GM10248 (cell line): ENCODE results near the gene PPP1R14D.

Experiments used
- CTCF ChIA-PET: fragments of 300-600 bp; sonication (Branson Sonifier 250); formaldehyde crosslinking; extraction: SDS; loops from one replicate; lab custom pipeline; 2021; ENCODE audit warnings: antibody characterized with exemption; lab: Yijun Ruan, JAX
- POLR2A ChIA-PET: fragments of 350-650 bp; sonication (Branson Sonifier 250); formaldehyde crosslinking; extraction: SDS; loops from one replicate; lab custom pipeline; 2020; ENCODE audit warnings: antibody characterized with exemption; lab: Yijun Ruan, JAX
- DNase-seq: peaks from one replicate; pipeline ENCODE4 v3.0.0; 2012; ENCODE audit errors: extremely low spot score
- TF ChIP-seq, protein P1 (sequence below): IDR thresholded peaks from 2 replicates; pipeline ENCODE4 v1.5.1; 2012; ENCODE audit warnings: mild to moderate bottlenecking, low read depth; ENCODE audit errors: extremely low read depth, missing control alignments, control extremely low read depth

Gene PPP1R14D

DNA sequence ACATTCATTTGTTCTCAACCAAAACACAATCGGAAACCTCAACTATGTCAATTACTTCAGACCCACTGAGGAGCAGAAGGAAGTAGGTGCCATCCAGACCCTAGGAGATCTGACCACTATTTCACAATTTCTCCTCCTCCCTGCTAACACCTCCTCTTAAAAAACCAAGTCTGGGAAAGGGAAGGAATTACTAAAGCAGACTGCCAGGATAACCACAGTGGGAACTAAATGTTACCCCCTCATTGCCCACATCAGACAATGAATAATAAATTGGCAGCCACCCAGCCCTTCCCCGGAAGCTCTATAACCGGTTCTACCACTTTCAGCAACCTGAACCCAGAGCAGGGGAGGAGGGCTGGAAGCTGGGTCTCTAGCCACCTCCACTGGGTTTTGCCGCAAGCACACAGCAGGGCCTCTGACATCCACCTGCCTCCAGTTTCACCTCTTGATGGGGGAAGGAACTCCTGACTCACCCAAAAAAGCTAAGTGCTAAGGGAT lies 41.1 kb downstream of the PPP1R14D start:
- TF ChIP-seq, protein P1, sequence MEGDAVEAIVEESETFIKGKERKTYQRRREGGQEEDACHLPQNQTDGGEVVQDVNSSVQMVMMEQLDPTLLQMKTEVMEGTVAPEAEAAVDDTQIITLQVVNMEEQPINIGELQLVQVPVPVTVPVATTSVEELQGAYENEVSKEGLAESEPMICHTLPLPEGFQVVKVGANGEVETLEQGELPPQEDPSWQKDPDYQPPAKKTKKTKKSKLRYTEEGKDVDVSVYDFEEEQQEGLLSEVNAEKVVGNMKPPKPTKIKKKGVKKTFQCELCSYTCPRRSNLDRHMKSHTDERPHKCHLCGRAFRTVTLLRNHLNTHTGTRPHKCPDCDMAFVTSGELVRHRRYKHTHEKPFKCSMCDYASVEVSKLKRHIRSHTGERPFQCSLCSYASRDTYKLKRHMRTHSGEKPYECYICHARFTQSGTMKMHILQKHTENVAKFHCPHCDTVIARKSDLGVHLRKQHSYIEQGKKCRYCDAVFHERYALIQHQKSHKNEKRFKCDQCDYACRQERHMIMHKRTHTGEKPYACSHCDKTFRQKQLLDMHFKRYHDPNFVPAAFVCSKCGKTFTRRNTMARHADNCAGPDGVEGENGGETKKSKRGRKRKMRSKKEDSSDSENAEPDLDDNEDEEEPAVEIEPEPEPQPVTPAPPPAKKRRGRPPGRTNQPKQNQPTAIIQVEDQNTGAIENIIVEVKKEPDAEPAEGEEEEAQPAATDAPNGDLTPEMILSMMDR, result no peak
- ChIA-PET POLR2A (no interaction called here), CTCF (interaction anchor here (1.3 to 3.3 kb wide), 4 partner anchors 10 to 198 kb away, joined by 4 to 11 read pairs (median 7); partner anchors contain the start of gene VPS18)
- no peak for DNase-seq

DNA sequence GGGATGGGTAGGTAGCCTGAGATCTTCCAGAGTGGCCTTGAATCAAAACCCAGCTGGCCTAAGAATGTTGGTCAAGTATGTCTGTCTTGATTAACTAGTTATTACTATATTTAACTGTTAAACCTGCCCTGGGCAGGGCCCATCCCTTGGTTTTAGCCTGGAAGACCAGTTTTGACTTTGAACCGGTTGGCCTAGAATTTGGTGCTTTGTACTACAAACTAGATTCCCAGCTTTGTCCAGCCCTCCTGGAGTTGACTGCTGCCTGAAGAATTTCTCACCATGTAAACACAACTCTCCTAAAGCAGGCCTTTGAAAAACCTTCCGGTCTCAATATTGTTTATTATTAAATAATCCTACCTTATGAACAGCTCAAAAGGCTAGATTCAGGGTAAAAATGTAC lies 42.7 kb downstream of the PPP1R14D start:
- ChIA-PET CTCF (interaction anchor here (0.8 to 3.3 kb wide), 8 partner anchors 11 to 196 kb away, joined by 3 to 11 read pairs (median 4); partner anchors contain the start of genes VPS18 and ZFYVE19), POLR2A (no interaction called here)
- DNase-seq, result no peak
- TF ChIP-seq, protein P1, result no peak

DNA sequence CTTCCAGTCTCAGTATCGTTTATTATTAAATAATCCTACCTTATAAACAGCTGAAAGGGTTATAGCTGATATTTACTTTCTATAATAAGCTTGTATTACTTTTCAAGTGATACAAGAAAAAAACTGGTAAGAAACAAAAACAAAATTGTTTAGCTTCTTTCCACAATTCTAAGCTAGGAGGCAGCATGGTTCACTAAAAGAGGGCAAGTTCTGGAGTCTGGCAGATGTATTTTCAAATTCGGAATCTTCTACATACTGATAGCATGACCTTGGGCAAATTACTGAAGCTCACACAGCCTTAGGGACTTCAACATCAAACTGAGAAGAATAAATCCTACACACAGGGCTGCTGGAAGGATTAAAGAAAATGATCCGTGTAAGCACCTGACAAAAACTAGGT lies 43.3 kb downstream of the PPP1R14D start:
- no peak for DNase-seq
- ChIA-PET POLR2A (no interaction called here), CTCF (interaction anchor here (0.7 to 3.3 kb wide), 11 partner anchors 12 to 196 kb away, joined by 3 to 11 read pairs (median 4); partner anchors contain the start of genes VPS18 and ZFYVE19)
- TF ChIP-seq, protein P1, result no peak

DNA sequence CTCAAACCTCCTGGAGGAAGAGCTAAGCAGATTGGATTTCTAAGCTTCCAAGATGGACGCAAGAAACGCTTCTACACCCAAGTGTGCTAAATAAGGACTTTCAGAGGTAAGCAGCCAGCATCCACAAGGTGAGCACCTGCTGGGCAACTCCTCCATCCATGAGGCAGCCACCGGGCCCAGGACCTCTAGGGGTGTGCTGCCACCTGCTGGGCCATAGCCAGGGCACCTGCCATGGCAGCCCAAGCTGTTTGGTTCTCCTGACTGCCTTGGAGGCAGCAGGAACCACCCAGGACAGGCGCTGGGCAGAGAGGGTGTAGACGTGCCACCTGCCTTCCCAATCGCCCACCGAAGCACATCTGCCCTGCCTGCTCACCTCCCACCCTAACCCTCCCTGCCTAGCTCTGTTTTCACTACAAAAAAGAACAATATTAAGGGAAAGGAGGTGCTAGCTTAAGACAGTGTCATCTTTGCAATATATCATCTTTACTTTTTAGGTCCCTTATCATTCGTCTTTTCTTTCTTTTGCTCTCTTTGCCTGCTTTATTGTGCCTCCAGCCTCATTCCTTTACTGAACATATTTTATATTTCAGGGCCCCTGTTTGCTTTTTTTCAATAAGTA lies 45.8 kb downstream of the PPP1R14D start:
- POLR2A ChIA-PET, result no interaction called here
- DNase-seq, result peak; percentile 81
- CTCF ChIA-PET, result interaction anchor here (0.6 to 2.6 kb wide), 47 partner anchors 8 to 996 kb away, joined by 3 to 45 read pairs (median 6); partner anchors contain the start of genes C15orf62, CCDC32, DNAJC17 and GCHFR
- TF ChIP-seq, protein P1, result peak; percentile 95

DNA sequence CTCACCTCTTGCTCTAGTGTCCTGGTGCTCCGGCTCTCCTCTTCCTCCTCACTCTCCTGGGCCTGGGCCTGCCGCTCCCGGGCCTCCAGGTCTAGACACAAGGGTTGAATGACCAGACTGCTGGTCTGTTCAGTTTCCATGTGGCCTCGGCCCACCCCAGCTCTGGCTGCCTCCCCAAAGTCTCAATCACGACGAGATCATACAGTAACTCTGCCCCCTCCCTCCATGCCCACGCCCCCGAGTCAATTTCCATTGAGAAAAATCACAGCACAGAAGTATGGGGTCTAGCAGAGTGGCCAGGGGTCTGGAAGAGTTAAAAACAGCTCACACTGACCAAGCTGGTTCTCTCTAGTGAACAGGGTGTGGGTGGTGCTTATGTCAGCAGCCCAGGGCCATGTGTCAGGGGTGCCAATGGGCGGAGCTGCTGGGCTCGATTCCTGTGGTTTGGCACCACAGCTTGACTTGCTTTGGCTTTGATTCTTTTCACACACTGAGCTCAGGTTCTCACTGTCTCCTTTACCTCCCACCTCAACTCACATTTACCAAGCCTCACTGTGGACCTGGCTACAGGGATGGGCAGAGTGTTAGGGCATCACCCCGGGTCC lies 51.9 kb downstream of the PPP1R14D start:
- TF ChIP-seq, protein P1, result no peak
- POLR2A ChIA-PET, result no interaction called here
- CTCF ChIA-PET, result interaction anchor here (0.7 to 1.8 kb wide), 4 partner anchors 14 to 118 kb away, joined by 3 to 5 read pairs (median 4); partner anchors contain the start of gene VPS18
- no peak for DNase-seq

DNA sequence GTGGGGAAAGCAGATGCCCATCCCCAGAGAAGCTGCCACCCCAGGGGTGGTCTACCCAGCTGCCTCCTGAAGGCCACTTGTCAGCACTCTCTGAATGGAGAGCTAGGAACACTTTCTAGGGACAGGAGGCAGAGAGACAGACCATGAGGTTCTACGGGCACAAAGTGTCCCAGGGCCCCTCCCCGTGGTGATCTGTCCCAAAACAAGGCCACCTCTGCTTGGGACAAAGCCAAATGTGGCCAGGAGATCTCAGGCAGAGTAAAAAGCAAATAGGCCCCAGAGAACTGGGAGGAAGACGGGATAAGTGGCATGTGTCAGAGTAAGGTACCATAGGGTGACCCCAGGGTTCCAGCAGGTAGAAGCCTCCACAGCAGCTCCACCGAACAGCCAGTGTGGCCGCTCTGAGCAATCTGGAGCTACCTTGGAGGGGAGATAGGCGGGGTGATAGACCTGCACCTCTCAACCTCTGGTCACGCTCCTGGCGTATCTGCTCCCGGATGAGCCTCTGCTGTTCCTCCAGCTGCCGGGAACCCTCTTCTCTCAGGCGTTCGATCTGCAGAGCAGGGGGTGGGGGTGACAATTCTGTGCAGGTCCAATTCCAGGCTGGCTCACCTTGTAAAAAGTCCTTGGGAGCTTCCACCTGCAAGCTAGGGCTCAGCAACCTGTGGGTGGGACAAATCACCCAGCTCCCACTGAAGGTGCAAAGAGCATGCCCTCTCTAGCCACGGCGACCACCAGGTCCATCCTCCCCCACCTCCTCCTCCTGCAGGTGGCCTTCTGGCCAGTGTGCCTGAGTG lies 52.6 kb downstream of the PPP1R14D start:
- TF ChIP-seq, protein P1, result no peak
- CTCF ChIA-PET, result interaction anchor here (1.6 to 1.8 kb wide), 2 partner anchors 82 to 118 kb away, joined by 4 to 5 read pairs; partner anchors contain the start of gene VPS18
- DNase-seq, result no peak
- POLR2A ChIA-PET, result no interaction called here
